SJCRH30 (cell line): ENCODE results near the gene PTPRK. TPM values are rescaled to one million over a fixed set of nuclear protein-coding genes. Genes with fewer than 3 reads are reported as not detected.

ENCODE experiments used
- DNase-seq, 2 experiments: peaks; one replicate each; pipeline ENCODE4 v3.0.0-alpha.2; 2015 to 2020
- H3K27ac ChIP-seq: fragments of 250-450 bp; sonication (Bioruptor Pico); 2 replicates; pipeline ENCODE4 v1.5.1; 2020; ENCODE audit warnings: mild to moderate bottlenecking, moderate library complexity
- H3K27me3 ChIP-seq: fragments of 250-450 bp; sonication (Bioruptor Pico); 2 replicates; pipeline ENCODE4 v1.5.1; 2020; ENCODE audit warnings: mild to moderate bottlenecking, moderate library complexity
- H3K36me3 ChIP-seq: fragments of 250-450 bp; sonication (Bioruptor Pico); 2 replicates; pipeline ENCODE4 v1.5.1; 2020; ENCODE audit warnings: mild to moderate bottlenecking, moderate library complexity
- H3K4me1 ChIP-seq: fragments of 250-450 bp; sonication (Bioruptor Pico); 2 replicates; pipeline ENCODE4 v1.5.1; 2020; ENCODE audit warnings: mild to moderate bottlenecking, moderate library complexity
- H3K4me3 ChIP-seq: fragments of 250-450 bp; sonication (Bioruptor Pico); 2 replicates; pipeline ENCODE4 v1.5.1; 2020; ENCODE audit warnings: mild to moderate bottlenecking, moderate library complexity
- H3K9me3 ChIP-seq: fragments of 250-450 bp; sonication (Bioruptor Pico); replicated peaks from 2 replicates; pipeline ENCODE4 v1.5.1; 2020; ENCODE audit warnings: mild to moderate bottlenecking, moderate library complexity
- total RNA-seq: library from RNA; depleted of rRNA; stranded (reverse); fragments of >200 nt; shearing (Covaris generic); gene quantifications from 2 replicates; pipeline ENCODE4 v1.2.3, GENCODE V29; 2014

Gene PTPRK
- total RNA-seq, 1 experiment from 2014 or later: 31.4 TPM

GRCh38 chr6:128323011-128323410 is 197.4 kb downstream of the PTPRK start:
- H3K9me3 ChIP-seq: no peaks in the 10 kb centered on the region; the same call in 1 of the 2 replicates

GRCh38 chr6:128319946-128320345 is 200.5 kb downstream of the PTPRK start:
- no peak overlapping the region for H3K27ac ChIP-seq
- H3K4me1 ChIP-seq: no peaks in the 10 kb centered on the region
- H3K9me3 ChIP-seq: no peaks in the 10 kb centered on the region
- H3K36me3 ChIP-seq: no peaks in the 10 kb centered on the region
- no peak overlapping the region for H3K4me3 ChIP-seq
- H3K27me3 ChIP-seq: no peaks in the 10 kb centered on the region
- no peak for DNase-seq

More at GRCh38 chr6:128323011-128323410, 197.4 kb downstream of the PTPRK start:
- no peaks in the 10 kb centered on the region for H3K36me3 ChIP-seq
- no peaks in the 10 kb centered on the region for H3K27me3 ChIP-seq
- H3K4me3 ChIP-seq: no peak overlapping the region
- H3K4me1 ChIP-seq: no peaks in the 10 kb centered on the region
- DNase-seq: no peak
- no peak overlapping the region for H3K27ac ChIP-seq

GRCh38 chr6:128319157-128319556 is 201.2 kb downstream of the PTPRK start:
- no peaks in the 10 kb centered on the region for H3K36me3 ChIP-seq
- no peak for DNase-seq
- H3K27me3 ChIP-seq: no peaks in the 10 kb centered on the region
- H3K27ac ChIP-seq: no peak overlapping the region
- H3K4me1 ChIP-seq: no peaks in the 10 kb centered on the region
- no peak overlapping the region for H3K4me3 ChIP-seq
- H3K9me3 ChIP-seq: no peaks in the 10 kb centered on the region

- H3K4me1 ChIP-seq: no peaks in the 10 kb centered on the region
- H3K27ac ChIP-seq: no peak overlapping the region
- H3K36me3 ChIP-seq: no peaks in the 10 kb centered on the region
- no peak for DNase-seq
- no peak overlapping the region for H3K4me3 ChIP-seq
- H3K27me3 ChIP-seq: no peaks in the 10 kb centered on the region
- no peaks in the 10 kb centered on the region for H3K9me3 ChIP-seq
Measured at GRCh38 chr6:128316258-128316929, 204.0 kb downstream of the PTPRK start.

- no peak for DNase-seq
- no peak overlapping the region for H3K4me3 ChIP-seq
- no peaks in the 10 kb centered on the region for H3K36me3 ChIP-seq
- peaks cover 6% of the 10 kb centered on the region; the same call in 1 of the 2 replicates for H3K4me1 ChIP-seq
- H3K27ac ChIP-seq: no peak overlapping the region
- no peaks in the 10 kb centered on the region for H3K27me3 ChIP-seq
- no peaks in the 10 kb centered on the region for H3K9me3 ChIP-seq
Measured at GRCh38 chr6:128314190-128314589, 206.2 kb downstream of the PTPRK start.

GRCh38 chr6:128311944-128312570 is 208.3 kb downstream of the PTPRK start:
- H3K4me3 ChIP-seq: no peak overlapping the region
- no peaks in the 10 kb centered on the region for H3K27me3 ChIP-seq
- no peak for DNase-seq
- peaks cover 6% of the 10 kb centered on the region; the same call in 1 of the 2 replicates for H3K4me1 ChIP-seq
- no peaks in the 10 kb centered on the region for H3K9me3 ChIP-seq
- no peaks in the 10 kb centered on the region for H3K36me3 ChIP-seq
- H3K27ac ChIP-seq: no peak overlapping the region

- DNase-seq: no peak
- Histone ChIP-seq H3K27me3 (no peaks in the 10 kb centered on the region), H3K4me1 (peaks cover 10% of the 10 kb centered on the region), H3K9me3 (no peaks in the 10 kb centered on the region), H3K4me3 (no peak overlapping the region), H3K36me3 (no peaks in the 10 kb centered on the region), H3K27ac (no peak overlapping the region)
Measured at GRCh38 chr6:128310451-128310850, 209.9 kb downstream of the PTPRK start.

- DNase-seq: no peak
- Histone ChIP-seq H3K9me3 (no peaks in the 10 kb centered on the region), H3K27me3 (no peaks in the 10 kb centered on the region), H3K27ac (no peak overlapping the region), H3K4me3 (no peak overlapping the region), H3K36me3 (no peaks in the 10 kb centered on the region), H3K4me1 (peaks cover 10% of the 10 kb centered on the region)
Measured at GRCh38 chr6:128307671-128308070, 212.7 kb downstream of the PTPRK start.

GRCh38 chr6:128305976-128306375 is 214.4 kb downstream of the PTPRK start:
- H3K36me3 ChIP-seq: no peaks in the 10 kb centered on the region
- peaks cover 10% of the 10 kb centered on the region for H3K4me1 ChIP-seq
- no peak overlapping the region for H3K27ac ChIP-seq
- H3K9me3 ChIP-seq: no peaks in the 10 kb centered on the region
- no peaks in the 10 kb centered on the region for H3K27me3 ChIP-seq
- DNase-seq: peak; percentile 6 to 28
- H3K4me3 ChIP-seq: no peak overlapping the region

- no peak overlapping the region for H3K27ac ChIP-seq
- no peak overlapping the region for H3K4me3 ChIP-seq
- DNase-seq: no peak
- H3K36me3 ChIP-seq: no peaks in the 10 kb centered on the region
- no peaks in the 10 kb centered on the region for H3K27me3 ChIP-seq
- H3K4me1 ChIP-seq: peaks cover 10% of the 10 kb centered on the region
- peaks cover 2% of the 10 kb centered on the region; the same call in 1 of the 2 replicates for H3K9me3 ChIP-seq
Measured at GRCh38 chr6:128305228-128305627, 215.2 kb downstream of the PTPRK start.

GRCh38 chr6:128303870-128304269 is 216.5 kb downstream of the PTPRK start:
- no peak for DNase-seq
- no peak overlapping the region for H3K4me3 ChIP-seq

GRCh38 chr6:128302942-128303341 is 217.5 kb downstream of the PTPRK start:
- H3K4me3 ChIP-seq: no peak overlapping the region
- no peak for DNase-seq
- peaks cover 5% of the 10 kb centered on the region; the same call in 1 of the 2 replicates for H3K9me3 ChIP-seq
- no peaks in the 10 kb centered on the region for H3K36me3 ChIP-seq
- peaks cover 5% of the 10 kb centered on the region; the same call in 1 of the 2 replicates for H3K4me1 ChIP-seq
- no peaks in the 10 kb centered on the region for H3K27me3 ChIP-seq
- H3K27ac ChIP-seq: no peak overlapping the region

More at GRCh38 chr6:128303870-128304269, 216.5 kb downstream of the PTPRK start:
- H3K27ac ChIP-seq: no peak overlapping the region
- peaks cover 5% of the 10 kb centered on the region; the same call in 1 of the 2 replicates for H3K9me3 ChIP-seq
- H3K36me3 ChIP-seq: no peaks in the 10 kb centered on the region
- H3K27me3 ChIP-seq: no peaks in the 10 kb centered on the region
- peaks cover 5% of the 10 kb centered on the region; the same call in 1 of the 2 replicates for H3K4me1 ChIP-seq

GRCh38 chr6:128295670-128296069 is 224.7 kb downstream of the PTPRK start:
- Histone ChIP-seq H3K4me1 (no peaks in the 10 kb centered on the region), H3K27me3 (no peaks in the 10 kb centered on the region), H3K27ac (no peak overlapping the region), H3K4me3 (no peak overlapping the region), H3K36me3 (0 out of 2 replicates have a peak, but pooled peaks cover 2% of the 10 kb centered on the region), H3K9me3 (peaks cover 5% of the 10 kb centered on the region; the same call in 1 of the 2 replicates)
- no peak for DNase-seq

- no peak for DNase-seq
- no peaks in the 10 kb centered on the region for H3K9me3 ChIP-seq
- H3K27ac ChIP-seq: no peak overlapping the region
- H3K4me1 ChIP-seq: no peaks in the 10 kb centered on the region
- H3K4me3 ChIP-seq: no peak overlapping the region
- no peaks in the 10 kb centered on the region for H3K27me3 ChIP-seq
- 0 out of 2 replicates have a peak, but pooled peaks cover 2% of the 10 kb centered on the region for H3K36me3 ChIP-seq
Measured at GRCh38 chr6:128290221-128290620, 230.2 kb downstream of the PTPRK start.

- Histone ChIP-seq H3K27me3 (no peaks in the 10 kb centered on the region), H3K4me3 (no peak overlapping the region), H3K36me3 (no peaks in the 10 kb centered on the region), H3K9me3 (no peaks in the 10 kb centered on the region), H3K4me1 (peaks cover 3% of the 10 kb centered on the region; the same call in 1 of the 2 replicates), H3K27ac (no peak overlapping the region)
- no peak for DNase-seq
Measured at GRCh38 chr6:128284128-128284527, 236.3 kb downstream of the PTPRK start.
